ENCODE results near the gene FBXW8.

The FBXW8 gene

GRCh38 chr12:116924558-116925453, 14.1 kb downstream of the FBXW8 start:
- no peak for DNase-seq (ENCODE audit: low spot score)

GRCh38 chr12:116926283-116927243, 15.8 kb downstream of the FBXW8 start:
- DNase-seq (ENCODE audit: low spot score), result no peak

GRCh38 chr12:116927244-116927940, 16.6 kb downstream of the FBXW8 start:
- DNase-seq (ENCODE audit: low spot score), result no peak

GRCh38 chr12:116928504-116928903, 17.8 kb downstream of the FBXW8 start:
- DNase-seq (ENCODE audit: low spot score), result no peak

- DNase-seq (ENCODE audit: low spot score), result no peak
These were observed 19.1 kb downstream of the FBXW8 start for GRCh38 chr12:116929885-116930284.

- DNase-seq (ENCODE audit: low spot score), result no peak
These were observed 20.9 kb downstream of the FBXW8 start for GRCh38 chr12:116931665-116932064.

- DNase-seq (ENCODE audit: low spot score), result no peak
These were observed 22.3 kb downstream of the FBXW8 start for GRCh38 chr12:116933091-116933490.

GRCh38 chr12:116933512-116934246, 22.9 kb downstream of the FBXW8 start:
- no peak for DNase-seq (ENCODE audit: low spot score)

GRCh38 chr12:116934908-116935705, 24.4 kb downstream of the FBXW8 start:
- no peak for DNase-seq (ENCODE audit: low spot score)

GRCh38 chr12:116937640-116938039, 26.9 kb downstream of the FBXW8 start:
- no peak for DNase-seq (ENCODE audit: low spot score)

GRCh38 chr12:116939734-116940133, 29.0 kb downstream of the FBXW8 start:
- DNase-seq (ENCODE audit: low spot score), result no peak

- DNase-seq (ENCODE audit: low spot score), result no peak
These were observed 30.4 kb downstream of the FBXW8 start for GRCh38 chr12:116941188-116941587.

- DNase-seq (ENCODE audit: low spot score), result no peak
These were observed 32.9 kb downstream of the FBXW8 start for GRCh38 chr12:116943419-116944372.

GRCh38 chr12:116945886-116946550, 35.3 kb downstream of the FBXW8 start:
- DNase-seq (ENCODE audit: low spot score), result no peak

GRCh38 chr12:116948298-116948697, 37.5 kb downstream of the FBXW8 start:
- DNase-seq (ENCODE audit: low spot score), result no peak

GRCh38 chr12:116950628-116951325, 40.0 kb downstream of the FBXW8 start:
- no peak for DNase-seq (ENCODE audit: low spot score)

- DNase-seq (ENCODE audit: low spot score), result no peak
These were observed 44.1 kb downstream of the FBXW8 start for GRCh38 chr12:116954710-116955381.
